Upper lobe of right lung (tissue), 1 donor: ENCODE measurements around the gene SHROOM3. TPM values are rescaled to one million over a fixed set of nuclear protein-coding genes. Genes with fewer than 3 reads are reported as not detected.

Experiments used
- ATAC-seq: fragments of 200-7000 bp; cut with Tn5 transposase; one replicate; pipeline ENCODE4 v1.9.1; 2020; ENCODE audit warnings: mild to moderate bottlenecking, moderate library complexity
- DNase-seq: peaks from one replicate; pipeline ENCODE4 v3.0.0-alpha.2; 2020
- H3K27ac ChIP-seq: fragments of 200-600 bp; one replicate; pipeline ENCODE4 v1.8.0; 2022
- H3K27me3 ChIP-seq: fragments of 200-600 bp; one replicate; pipeline ENCODE4 v1.8.0; 2022; ENCODE audit warnings: mild to moderate bottlenecking
- H3K36me3 ChIP-seq: fragments of 200-600 bp; one replicate; pipeline ENCODE4 v1.8.0; 2022
- H3K4me1 ChIP-seq: fragments of 200-600 bp; one replicate; pipeline ENCODE4 v1.8.0; 2022
- H3K4me3 ChIP-seq: fragments of 200-600 bp; one replicate; pipeline ENCODE4 v1.8.0; 2022; ENCODE audit warnings: mild to moderate bottlenecking
- H3K9me3 ChIP-seq: fragments of 200-600 bp; one replicate; pipeline ENCODE4 v1.8.0; 2022
- intact Hi-C: fragments of 100-400 bp; cut with DNase I; formaldehyde crosslinking; loops from one replicate; pipeline ENCODE4 v1.11.0; 2022
- total RNA-seq: library from RNA; stranded (reverse); fragmentation: NEBNext Ultra II Directional; extraction: Animal tissue kit (Norgen Biotek cat#: 25700); gene quantifications from one replicate; pipeline ENCODE4 v1.2.1, GENCODE V29; 2021
- TF ChIP-seq, protein P1 (sequence below): fragments of 200-600 bp; IDR thresholded peaks from one replicate; pipeline ENCODE4 v1.8.0; 2022; ENCODE audit warnings: antibody characterized with exemption
- donor health status: DM: no; HTN: yes; CAD: no; lungs with severe emphysema.

SHROOM3 gene
- total RNA-seq, 1 donor from 2014 or later: 73.3 TPM

- H3K27ac ChIP-seq: no peak overlapping the region
- no peaks in the 10 kb centered on the region for H3K4me1 ChIP-seq
- ATAC-seq (peak; percentile 62), DNase-seq (no peak)
- no peaks in the 10 kb centered on the region for H3K36me3 ChIP-seq
- intact Hi-C loops: no loop called here
- no peaks in the 10 kb centered on the region for H3K27me3 ChIP-seq
- peaks cover 7% of the 10 kb centered on the region for H3K9me3 ChIP-seq
- TF ChIP-seq, protein P1, sequence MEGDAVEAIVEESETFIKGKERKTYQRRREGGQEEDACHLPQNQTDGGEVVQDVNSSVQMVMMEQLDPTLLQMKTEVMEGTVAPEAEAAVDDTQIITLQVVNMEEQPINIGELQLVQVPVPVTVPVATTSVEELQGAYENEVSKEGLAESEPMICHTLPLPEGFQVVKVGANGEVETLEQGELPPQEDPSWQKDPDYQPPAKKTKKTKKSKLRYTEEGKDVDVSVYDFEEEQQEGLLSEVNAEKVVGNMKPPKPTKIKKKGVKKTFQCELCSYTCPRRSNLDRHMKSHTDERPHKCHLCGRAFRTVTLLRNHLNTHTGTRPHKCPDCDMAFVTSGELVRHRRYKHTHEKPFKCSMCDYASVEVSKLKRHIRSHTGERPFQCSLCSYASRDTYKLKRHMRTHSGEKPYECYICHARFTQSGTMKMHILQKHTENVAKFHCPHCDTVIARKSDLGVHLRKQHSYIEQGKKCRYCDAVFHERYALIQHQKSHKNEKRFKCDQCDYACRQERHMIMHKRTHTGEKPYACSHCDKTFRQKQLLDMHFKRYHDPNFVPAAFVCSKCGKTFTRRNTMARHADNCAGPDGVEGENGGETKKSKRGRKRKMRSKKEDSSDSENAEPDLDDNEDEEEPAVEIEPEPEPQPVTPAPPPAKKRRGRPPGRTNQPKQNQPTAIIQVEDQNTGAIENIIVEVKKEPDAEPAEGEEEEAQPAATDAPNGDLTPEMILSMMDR: no peak
- no peak overlapping the region for H3K4me3 ChIP-seq
Observed at GRCh38 chr4:76809594-76810305, 374.7 kb downstream of the SHROOM3 start.

DNA sequence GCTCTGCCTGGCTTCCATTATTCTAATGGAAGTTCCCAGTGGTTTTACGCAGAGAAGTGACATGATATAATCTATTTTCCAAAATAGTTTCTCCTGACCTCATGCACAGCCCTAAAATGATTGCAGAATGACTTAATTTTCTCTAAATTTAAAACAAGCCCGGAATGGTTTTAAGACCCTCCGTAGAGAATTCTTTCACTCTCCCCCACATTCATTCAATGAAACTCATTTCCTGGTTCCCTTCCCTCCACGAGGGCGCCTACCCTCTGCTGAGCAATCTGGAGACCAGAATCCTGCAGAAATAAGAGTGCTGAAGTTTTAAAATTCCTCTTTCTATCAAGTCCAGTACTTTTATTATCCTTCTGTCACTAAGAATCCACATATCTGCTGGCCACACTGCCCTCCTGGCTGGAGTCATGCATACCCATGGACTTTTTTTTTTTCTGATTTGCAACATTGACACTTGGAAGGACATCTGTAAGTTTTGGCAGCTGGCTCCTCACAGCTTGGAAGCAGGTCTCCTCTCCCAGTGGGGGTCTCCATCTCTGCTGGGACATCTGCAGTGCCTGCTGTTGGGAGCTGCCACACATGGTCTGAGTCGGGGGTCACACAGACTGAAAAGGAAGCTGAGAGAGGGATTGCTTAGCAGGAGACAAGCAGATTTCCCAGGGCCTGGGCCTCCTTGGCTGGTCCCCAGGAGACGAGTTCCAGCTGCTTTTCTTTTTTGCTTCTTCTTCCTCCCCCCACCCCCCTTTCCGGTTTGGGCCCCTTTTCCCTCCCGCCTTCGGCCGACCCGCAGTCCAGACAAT, 376.8 kb downstream of the SHROOM3 start:
- TF ChIP-seq, protein P1: no peak
- Histone ChIP-seq H3K4me1 (no peaks in the 10 kb centered on the region), H3K27me3 (no peaks in the 10 kb centered on the region), H3K36me3 (no peaks in the 10 kb centered on the region), H3K27ac (no peak overlapping the region), H3K9me3 (peaks cover 14% of the 10 kb centered on the region), H3K4me3 (no peak overlapping the region)
- intact Hi-C loops: no loop called here
- ATAC-seq (peak; percentile 36), DNase-seq (no peak)

DNA sequence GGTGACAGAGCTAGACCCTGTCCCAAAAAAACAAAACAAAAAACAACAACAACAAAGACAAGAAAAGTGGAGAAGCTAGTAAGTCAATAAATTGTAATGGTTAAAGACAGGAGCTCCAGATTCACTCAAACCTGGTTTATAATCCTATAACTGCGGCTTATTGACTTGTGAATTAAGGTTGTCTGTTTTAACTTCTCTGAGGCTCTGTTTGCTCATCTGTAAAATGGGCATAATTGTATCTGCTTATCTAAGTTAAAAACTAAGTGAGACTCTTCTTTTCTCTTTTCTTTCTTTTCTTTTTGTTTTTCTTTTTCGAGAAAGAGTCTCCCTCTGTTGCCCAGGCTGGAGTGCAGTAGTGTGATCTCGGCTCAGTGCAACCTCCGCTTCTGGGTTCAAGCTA, 378.0 kb downstream of the SHROOM3 start:
- intact Hi-C loops: no loop called here
- H3K27me3 ChIP-seq: no peaks in the 10 kb centered on the region
- DNase-seq: no peak
- TF ChIP-seq, protein P1: no peak
- ATAC-seq: no peak
- no peaks in the 10 kb centered on the region for H3K4me1 ChIP-seq
- peaks cover 12% of the 10 kb centered on the region for H3K9me3 ChIP-seq
- no peaks in the 10 kb centered on the region for H3K36me3 ChIP-seq
- H3K4me3 ChIP-seq: no peak overlapping the region
- no peak overlapping the region for H3K27ac ChIP-seq

DNA sequence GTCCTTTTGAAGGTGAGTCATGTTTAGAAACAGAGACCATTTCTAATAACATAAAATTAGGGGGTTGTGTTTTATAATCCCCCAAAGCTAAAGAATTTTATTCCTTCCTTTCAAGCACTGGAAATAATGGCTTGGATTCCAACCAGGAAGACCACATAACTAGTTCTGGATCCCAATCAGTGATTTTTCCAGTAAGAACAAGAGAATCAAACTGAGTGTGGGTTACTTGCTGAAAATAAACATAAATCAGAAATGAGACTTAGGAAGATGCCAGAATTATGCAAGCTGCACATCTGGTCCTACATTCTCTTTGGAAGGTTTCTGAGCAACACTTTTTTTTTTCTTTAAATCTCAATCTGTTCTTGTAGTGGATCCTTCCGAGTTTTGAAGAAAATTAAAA, 386.6 kb downstream of the SHROOM3 start:
- no peaks in the 10 kb centered on the region for H3K4me1 ChIP-seq
- H3K4me3 ChIP-seq: no peak overlapping the region
- H3K9me3 ChIP-seq: no peaks in the 10 kb centered on the region
- TF ChIP-seq, protein P1: no peak
- H3K27ac ChIP-seq: no peak overlapping the region
- DNase-seq (no peak), ATAC-seq (no peak)
- no peaks in the 10 kb centered on the region for H3K36me3 ChIP-seq
- intact Hi-C loops: no loop called here
- H3K27me3 ChIP-seq: no peaks in the 10 kb centered on the region

DNA sequence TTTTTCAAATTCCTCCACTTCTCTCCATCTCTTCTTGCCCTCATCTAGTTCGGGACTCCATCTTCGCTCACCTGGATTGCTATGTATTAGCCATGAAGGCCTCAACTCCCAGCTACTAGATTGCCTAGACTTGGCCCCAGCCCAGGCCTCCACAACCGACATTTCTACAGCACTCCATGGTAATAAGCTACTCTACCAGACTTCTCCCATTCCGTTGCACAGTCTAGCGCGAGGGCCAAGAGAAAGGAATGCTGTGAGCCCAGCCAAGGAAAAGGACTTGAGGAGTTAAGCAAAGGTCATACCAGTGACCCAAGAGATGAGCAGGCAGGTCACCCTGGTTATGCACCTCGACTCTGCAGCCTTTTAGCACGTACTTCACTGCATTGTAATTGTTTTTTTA, 387.3 kb downstream of the SHROOM3 start:
- no peak for DNase-seq
- Histone ChIP-seq H3K4me3 (no peak overlapping the region), H3K4me1 (no peaks in the 10 kb centered on the region), H3K36me3 (no peaks in the 10 kb centered on the region), H3K9me3 (no peaks in the 10 kb centered on the region), H3K27me3 (no peaks in the 10 kb centered on the region), H3K27ac (no peak overlapping the region)
- TF ChIP-seq, protein P1: no peak
- no peak for ATAC-seq
- intact Hi-C loops: no loop called here
